SH-SY5Y (cell line): ENCODE measurements around the gene ADAMTS14.

ENCODE experiments used
- GATA2 ChIP-seq: IDR thresholded peaks from 2 replicates; pipeline ENCODE4 v1.6.1; 2011; ENCODE audit warnings: mild to moderate bottlenecking, low read depth, low read length
- GATA3 ChIP-seq: IDR thresholded peaks from 2 replicates; pipeline ENCODE4 v1.6.1; 2011; ENCODE audit warnings: low read depth, mild to moderate bottlenecking, low read length, moderate library complexity

- peak; percentile 94 for TF ChIP-seq GATA2
- no peak; the same call in 1 of the 2 replicates for TF ChIP-seq GATA3
These were observed 21.5 kb downstream of the ADAMTS14 start for GRCh38 chr10:70693619-70694335.
